ENCODE measurements around the gene PCNX4.
"Not testable (repeated sequence)": the region's sequence is repeated elsewhere in the genome, so short reads cannot be mapped to it uniquely, and the experiment has no call there.

The PCNX4 gene

GRCh38 chr14:60091550-60092525 lies at the start of gene PCNX4:
PCNX4 (plus strand) TSS chr14:60091923; CDS start chr14:60107639, 15,716 bp downstream.
- peak; percentile 95 for DNase-seq

- not testable (repeated sequence) for DNase-seq
These were observed 43.7 kb upstream of the PCNX4 start for GRCh38 chr14:60047976-60048375.

DNA sequence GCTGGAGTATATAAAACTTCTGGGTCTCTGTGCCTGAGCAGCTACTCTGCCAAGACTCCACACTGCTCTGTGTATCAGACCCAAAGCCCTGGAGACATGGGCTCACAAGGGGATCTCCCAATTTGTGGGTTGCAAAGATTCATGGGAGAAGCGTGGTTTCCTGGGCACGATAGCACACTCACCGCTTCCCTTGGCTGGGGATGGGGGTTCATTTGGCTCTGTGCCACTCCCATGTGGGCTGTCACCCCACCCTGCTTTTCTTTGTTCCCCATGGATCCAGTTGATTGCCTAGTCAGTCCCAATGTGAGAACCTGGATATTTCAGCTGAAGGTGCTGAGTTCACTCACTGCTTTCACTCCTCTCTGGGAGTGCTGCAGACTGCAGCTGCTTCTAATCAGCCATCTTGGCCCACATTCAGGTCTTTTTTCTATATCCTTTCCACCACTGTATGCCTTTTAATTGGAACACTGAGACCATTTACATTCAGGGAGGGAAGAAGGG lies 40.0 kb upstream of the PCNX4 start:
- no peak for DNase-seq

DNA sequence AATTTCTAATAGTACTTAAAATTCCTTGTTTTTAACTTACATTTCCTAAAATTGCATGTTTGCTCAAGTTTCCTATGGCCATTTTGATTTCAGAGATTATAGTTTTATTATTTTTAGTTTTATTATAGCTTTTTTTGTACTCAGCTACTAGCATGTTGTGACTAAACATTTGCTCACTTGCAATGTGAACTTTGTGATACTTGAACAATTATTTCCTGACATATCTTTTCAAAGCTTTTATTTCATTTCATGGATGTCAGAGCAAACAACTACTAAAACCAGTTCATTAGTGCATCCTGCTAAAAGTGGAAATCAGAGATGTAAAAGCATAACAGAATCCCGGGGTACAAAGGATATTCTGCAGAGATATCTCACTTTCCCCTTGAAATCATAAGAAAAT lies 33.6 kb upstream of the PCNX4 start:
- no peak for DNase-seq

DNA sequence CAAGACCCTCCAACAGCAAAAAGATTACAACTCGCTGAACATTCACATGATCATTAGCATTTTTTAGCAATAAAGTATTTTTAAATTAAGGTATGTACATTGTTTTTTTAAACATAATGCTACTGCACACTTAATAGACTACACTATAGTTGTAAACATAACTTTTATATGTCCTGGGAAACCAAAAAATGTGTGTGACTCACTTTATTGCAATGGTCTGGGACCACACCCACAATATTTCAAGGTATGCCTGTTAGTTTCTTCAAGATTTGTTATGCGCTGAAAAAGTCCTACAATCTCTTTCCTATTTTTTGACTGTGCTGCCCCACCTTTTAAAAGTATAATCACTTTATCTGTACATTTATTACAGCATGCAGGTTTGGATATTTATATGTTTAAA lies 30.4 kb upstream of the PCNX4 start:
- no peak for DNase-seq

DNA sequence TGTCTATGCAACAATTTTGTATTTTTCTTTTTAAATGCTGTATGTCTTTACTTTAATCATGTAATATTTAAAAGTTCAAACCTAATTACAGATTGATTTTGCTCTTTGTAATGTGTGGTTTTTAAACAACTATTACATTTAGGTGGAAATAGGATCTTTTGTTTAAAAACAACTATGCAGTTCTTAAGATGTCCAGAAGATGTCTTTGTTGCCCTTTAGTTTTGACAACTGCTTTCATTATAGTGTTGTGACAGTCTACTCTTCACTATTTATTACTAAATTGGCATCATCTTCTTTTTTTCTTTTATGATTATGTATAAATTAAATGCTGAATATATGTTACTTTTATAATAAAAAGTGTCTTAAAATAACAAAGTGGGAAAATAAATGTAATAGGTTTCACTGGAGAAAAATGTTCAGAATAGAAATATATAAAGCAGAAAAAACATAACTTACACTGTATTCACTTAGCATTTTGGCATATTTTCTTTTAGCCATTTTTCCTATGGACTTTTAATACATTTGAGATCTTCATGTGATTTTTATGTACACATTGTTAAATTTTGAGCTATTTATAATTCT lies 27.1 kb upstream of the PCNX4 start:
- no peak for DNase-seq

DNA sequence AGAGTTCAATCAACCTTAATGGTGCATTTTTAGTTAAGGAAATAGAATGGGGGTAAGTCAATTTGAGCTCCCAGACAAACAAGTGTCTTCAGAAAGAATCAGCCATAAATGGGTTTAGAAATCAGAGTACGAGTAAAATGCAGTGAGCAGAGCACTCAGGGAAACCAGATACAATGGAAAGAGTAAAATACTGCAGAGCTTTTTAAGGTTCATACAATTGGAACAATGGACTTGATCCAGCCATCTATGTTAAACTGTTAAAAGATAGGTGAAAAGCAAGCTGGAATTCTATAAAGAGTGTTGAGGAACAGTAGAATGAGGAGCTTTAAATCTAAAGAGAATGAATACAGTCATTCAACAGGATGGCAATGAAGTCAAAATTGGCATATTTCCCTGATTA lies 23.8 kb upstream of the PCNX4 start:
- no peak for DNase-seq

GRCh38 chr14:60079723-60080122 lies 12.0 kb upstream of the PCNX4 start:
- no peak for DNase-seq

- DNase-seq: no peak
These were observed 6.6 kb upstream of the PCNX4 start for GRCh38 chr14:60085085-60085484.

DNA sequence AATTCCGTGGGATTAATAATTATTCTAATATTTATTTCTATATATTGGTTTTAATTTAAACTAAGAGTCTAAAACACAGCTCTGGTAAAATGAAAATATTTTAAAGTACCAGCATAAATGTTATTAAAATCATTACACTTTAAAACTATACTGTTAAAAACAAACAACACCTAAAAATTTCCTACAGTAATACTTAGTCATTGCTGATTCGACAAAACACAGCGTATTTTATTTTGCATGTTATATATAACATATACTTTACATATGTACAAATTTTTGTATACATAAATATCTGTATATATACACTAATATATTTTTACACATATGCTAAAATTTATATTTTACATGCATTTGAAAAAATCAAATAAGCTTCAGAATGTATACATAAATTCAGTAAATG lies 6.0 kb upstream of the PCNX4 start:
- DNase-seq: no peak

DNA sequence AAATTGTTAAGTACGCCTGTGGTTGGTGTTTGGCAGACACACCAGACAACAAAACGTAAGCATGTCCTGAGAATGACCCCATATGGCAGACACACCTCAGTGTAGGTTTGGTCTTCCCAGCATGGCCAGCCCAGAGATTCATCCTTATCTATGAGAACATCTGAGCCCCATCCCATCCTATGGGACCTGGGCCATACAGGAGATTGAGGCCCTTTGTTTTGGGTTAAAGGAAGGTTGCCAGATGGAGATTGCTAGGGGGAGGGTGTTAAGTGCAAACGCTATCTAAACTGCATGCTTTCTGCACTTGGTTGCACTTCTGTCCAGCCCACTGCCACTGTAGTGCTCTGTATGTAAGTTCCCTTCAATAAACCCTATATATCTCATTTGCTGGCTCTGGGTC lies 4.1 kb upstream of the PCNX4 start:
- no peak for DNase-seq

DNA sequence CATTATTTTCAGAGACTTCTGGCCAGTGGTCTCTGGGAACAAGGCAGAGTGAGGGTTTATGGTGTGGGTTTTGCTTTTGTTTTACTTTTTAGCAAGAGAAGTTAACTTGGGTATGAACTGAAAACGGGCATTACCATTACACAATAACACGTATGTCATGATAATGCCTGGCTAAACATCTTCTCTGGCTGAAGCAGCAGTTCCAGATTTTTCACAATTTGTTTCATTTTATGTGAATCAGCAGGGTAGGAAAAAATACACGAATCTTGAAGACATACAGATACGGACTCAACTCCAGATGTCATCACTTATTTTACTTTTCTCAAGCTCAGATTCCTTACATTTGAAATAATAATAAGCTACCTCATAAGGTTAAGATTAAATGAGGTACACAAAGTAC lies 2.5 kb upstream of the PCNX4 start:
- DNase-seq: no peak

DNA sequence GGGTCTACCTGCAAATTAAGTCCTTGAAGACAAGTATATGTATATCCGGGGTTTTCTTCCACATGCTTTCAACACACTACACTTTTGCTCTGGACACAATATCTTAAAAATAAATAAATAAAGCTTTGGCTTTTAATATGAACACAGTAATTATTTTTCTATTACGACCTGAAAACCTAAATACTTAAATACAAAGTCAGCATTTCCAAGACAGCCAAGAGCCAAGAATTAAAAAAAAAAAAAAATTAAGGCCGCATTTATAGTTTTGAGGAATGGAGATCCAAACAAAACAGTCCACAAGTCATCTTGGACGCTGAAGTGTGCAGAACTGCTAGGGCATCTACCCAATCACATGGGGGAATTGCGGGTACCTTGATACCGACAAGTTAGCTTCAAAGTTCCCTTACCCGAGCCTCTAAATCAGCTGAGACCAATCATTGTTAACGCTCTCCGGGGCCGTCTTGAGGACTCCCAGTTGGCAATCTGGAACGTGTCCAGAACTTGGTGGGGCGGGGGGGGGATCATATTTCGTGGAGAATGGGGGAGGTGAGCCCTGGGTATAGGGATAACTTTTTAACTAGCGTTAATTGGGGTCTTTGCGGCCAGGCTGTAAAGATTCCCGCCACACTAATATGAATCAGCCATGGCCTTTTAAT lies 731 bp upstream of the PCNX4 start:
- DNase-seq: peak; percentile 17

- DNase-seq: peak; percentile 8
These were observed 800 bp downstream of the PCNX4 start for GRCh38 chr14:60092526-60092920.

- no peak for DNase-seq
These were observed 1.4 kb downstream of the PCNX4 start for GRCh38 chr14:60093080-60093479.

DNA sequence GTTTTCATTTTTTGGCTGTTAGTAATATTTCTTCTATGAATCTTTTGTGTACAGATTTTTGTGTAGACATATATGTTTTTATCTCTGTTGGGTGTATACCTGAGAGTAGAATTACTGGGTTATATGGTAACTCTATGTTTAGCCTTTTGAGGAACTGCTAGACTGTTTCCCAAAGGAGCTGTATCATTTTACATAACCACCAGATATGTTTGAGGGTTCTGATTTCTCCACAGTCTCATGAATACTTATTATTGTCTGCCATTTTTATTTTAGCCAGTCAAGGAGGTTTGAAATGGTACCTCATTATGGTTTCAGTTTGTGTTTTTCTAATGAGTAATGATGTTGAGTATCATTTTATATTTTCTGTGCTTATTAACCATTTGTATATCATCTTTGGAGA lies 1.9 kb downstream of the PCNX4 start:
- no peak for DNase-seq

DNA sequence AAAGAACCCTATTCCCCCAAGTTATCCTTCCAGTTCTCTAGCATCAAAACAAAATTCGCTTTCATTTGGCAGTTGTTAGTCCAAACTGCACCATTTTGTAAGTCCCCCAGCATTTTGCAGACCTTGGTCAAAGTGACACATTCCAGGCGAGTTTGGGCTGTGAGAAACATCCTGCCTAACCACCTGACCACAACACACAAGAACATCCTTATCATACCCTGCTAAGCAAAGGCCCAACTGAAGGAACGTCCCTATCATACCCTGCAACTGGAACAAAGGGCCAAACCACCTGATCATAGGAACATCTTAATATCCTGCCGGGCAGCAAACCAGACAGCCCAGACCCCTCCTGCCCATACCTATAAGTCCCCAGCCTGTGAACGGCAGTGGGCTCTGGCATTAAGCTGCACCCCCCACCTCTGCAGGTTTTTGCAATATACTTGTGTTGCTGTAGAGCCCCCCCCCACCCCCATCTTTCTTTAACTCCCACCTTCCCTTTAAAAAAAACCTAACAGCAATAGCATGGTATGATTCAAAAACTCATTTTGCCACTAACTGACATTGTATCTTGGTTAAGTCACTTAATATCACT lies 2.7 kb downstream of the PCNX4 start:
- no peak for DNase-seq

GRCh38 chr14:60095231-60095630 lies 3.5 kb downstream of the PCNX4 start:
- DNase-seq: no peak

DNA sequence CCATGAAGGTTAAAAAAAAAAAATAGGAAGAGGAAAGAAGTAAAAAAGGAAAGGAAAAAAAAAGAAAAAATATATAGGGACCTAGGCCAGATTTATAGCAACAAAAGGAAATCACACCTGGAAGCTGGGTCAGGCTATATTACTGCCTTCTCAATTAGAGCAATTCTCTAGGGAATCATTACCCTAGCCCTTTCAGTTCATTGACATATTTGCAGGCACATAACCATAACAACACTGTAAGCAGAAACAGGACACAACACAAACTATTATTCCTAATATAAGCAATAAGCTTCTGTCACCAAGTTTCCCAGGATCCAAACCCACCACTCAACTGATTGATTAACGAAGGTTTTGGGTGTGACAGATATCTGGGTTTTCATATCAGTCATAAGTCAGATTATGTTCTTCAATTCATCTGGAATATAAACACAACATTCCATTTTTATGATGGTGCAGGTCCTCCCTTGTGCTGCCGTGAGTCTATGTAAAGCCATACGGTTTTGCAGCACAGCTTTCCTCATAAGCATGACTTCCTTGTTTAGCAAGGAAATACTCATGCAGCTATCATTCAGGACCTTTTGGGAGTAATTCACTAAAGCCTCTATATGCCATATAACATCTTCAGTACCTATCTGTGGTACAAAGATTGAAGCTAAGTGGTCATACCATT lies 4.2 kb downstream of the PCNX4 start:
- no peak for DNase-seq

DNA sequence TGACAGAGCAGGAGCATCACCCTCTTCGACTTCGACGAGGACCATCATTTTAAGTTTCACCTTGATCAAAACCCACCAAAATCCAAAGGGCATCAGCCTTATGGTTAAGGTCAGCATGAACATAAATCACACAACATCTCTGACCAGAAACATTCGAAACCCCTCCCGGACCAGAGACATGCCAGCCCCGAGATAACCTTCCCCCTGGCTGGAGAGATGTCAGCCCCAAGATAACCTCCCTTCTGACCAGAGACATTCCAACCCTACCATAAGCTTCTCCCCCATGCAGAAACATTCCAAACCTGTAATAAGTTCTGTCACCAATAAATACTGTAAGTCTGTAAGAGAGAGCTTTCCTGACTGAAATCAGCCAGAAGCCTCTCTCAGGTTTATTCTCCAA lies 6.3 kb downstream of the PCNX4 start:
- DNase-seq: no peak

DNA sequence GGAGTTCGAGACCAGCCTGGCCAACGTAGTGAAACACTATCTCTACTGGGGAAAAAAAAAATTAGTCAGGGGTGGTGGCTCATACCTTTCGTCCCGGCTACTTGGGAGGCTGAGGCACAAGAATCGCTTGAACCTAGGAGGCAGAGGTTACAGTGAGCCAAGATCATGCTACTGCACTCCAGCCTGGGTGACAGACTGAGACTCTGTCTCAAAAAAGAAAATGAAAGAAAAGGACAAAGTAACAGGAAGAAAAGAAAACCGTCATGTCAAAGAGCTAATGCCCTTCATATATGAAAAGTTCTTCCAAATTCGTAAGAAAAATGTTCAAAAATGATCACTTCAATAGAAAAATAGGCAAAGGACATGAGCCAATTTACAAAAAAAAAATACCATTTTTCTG lies 8.1 kb downstream of the PCNX4 start:
- DNase-seq: not testable (repeated sequence)

GRCh38 chr14:60101786-60102185 lies 10.1 kb downstream of the PCNX4 start:
- no peak for DNase-seq

DNA sequence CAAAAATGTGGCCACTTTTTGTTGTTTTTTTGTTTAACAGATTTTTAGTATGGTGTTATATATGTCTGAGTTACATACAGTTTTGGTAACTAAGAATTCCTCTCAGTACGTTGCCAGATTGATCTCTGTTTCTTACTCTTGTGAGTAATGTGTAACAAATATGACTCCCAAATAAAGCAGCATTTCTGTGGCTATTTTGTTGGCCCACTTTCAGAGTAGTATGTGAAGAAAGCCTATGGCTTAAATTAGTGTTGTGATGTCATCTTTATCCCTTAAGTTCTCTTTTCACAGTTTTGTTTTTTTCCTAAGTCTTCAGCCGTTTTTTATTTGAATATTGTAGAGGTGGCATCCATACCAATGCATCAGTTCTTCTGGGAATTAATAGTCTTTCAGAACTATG lies 10.7 kb downstream of the PCNX4 start:
- no peak for DNase-seq

Data from stimulated activated CD4-positive, alpha-beta T cell treated with anti-CD3 and anti-CD28 coated beads, Interleukin-4, amount 100 ng/mL, for 24 hours (primary cell).